ENCODE measurements around the gene PDE10A. TPM values are rescaled to one million over a fixed set of nuclear protein-coding genes. Genes with fewer than 3 reads are reported as not detected.

PDE10A gene
- total RNA-seq, 1 experiment from 2014 or later = 2.1 TPM

GRCh38 chr6:165443462-165443861 lies 219.6 kb downstream of the PDE10A start:
- Histone ChIP-seq H3K9ac (ENCODE audit: low read length) (no peak overlapping the region), H3K27me3 (ENCODE audit: low read length) (no peaks in the 10 kb centered on the region), H3K79me2 (ENCODE audit: low read length) (no peaks in the 10 kb centered on the region), H3F3A (ENCODE audit: low read length, unreplicated experiment) (no peaks in the 10 kb centered on the region), H3K4me3 (ENCODE audit: low read length) (no peak overlapping the region), H3K27ac (ENCODE audit: low read length) (no peak overlapping the region), H4K20me1 (ENCODE audit: low read length) (no peaks in the 10 kb centered on the region), H3K36me3 (ENCODE audit: low read depth, low read length) (no peaks in the 10 kb centered on the region), H2AFZ (ENCODE audit: low read length) (no peak overlapping the region), H3K9me2 (replicated peaks; ENCODE audit: low read length) (no peaks in the 10 kb centered on the region), H3K4me2 (ENCODE audit: low read length) (no peak overlapping the region), H3K4me1 (ENCODE audit: insufficient read depth, low read length) (peaks cover 5% of the 10 kb centered on the region), H3K9me3 (ENCODE audit: low read length) (no peaks in the 10 kb centered on the region)
- no peak for ATAC-seq
- ChIA-PET CTCF (no interaction called here), POLR2A (ENCODE audit: unreplicated experiment) (no interaction called here)
- no TSS peak for BruUV-seq (replicated peaks)
- no peak for DNase-seq
- TF ChIP-seq CTCF (conservative IDR thresholded peaks at IDR 0.05; ENCODE audit: low read depth, low read length) (no peak), EZH2phosphoT487 (IDR thresholded peaks at IDR 0.05; ENCODE audit: borderline replicate concordance, low read length) (no peak), EZH2 (IDR thresholded peaks at IDR 0.05; ENCODE audit: low read length, unreplicated experiment) (no peak)
- intact Hi-C loops (cut with micrococcal nuclease) = loop anchor here (10.0 kb wide), 1 partner anchor 221 kb away; the partner anchor contains the start of gene PDE10A

- no peaks in the 10 kb centered on the region for H3K36me3 ChIP-seq (ENCODE audit: low read depth, low read length)
- H3K27me3 ChIP-seq (ENCODE audit: low read length) = no peaks in the 10 kb centered on the region
- H4K20me1 ChIP-seq (ENCODE audit: low read length) = no peaks in the 10 kb centered on the region
- intact Hi-C loops (cut with micrococcal nuclease) = loop anchor here (2.0 to 10.0 kb wide), 2 partner anchors 134 to 224 kb away; partner anchors contain the start of gene PDE10A
- H3K9me2 ChIP-seq (replicated peaks; ENCODE audit: low read length) = no peaks in the 10 kb centered on the region
- no peaks in the 10 kb centered on the region for H3F3A ChIP-seq (ENCODE audit: low read length, unreplicated experiment)
- CTCF ChIA-PET = no interaction called here
- H3K4me3 ChIP-seq (ENCODE audit: low read length) = no peak overlapping the region
- no peaks in the 10 kb centered on the region for H3K79me2 ChIP-seq (ENCODE audit: low read length)
- H3K4me2 ChIP-seq (ENCODE audit: low read length) = no peak overlapping the region
- DNase-seq (no peak), ATAC-seq (no peak)
- no TSS peak for BruUV-seq (replicated peaks)
- H3K9ac ChIP-seq (ENCODE audit: low read length) = peak overlapping the region; percentile 4; the same call in 1 of the 2 replicates
- H2AFZ ChIP-seq (ENCODE audit: low read length) = no peak overlapping the region
- POLR2A ChIA-PET (ENCODE audit: unreplicated experiment) = interaction anchor here (0.7 kb wide), 1 partner anchor 940 kb away, joined by 4 read pairs; no protein-coding TSS in a partner anchor
- no peak for TF ChIP-seq EZH2phosphoT487 (IDR thresholded peaks at IDR 0.05; ENCODE audit: borderline replicate concordance, low read length)
- no peak for TF ChIP-seq EZH2 (IDR thresholded peaks at IDR 0.05; ENCODE audit: low read length, unreplicated experiment)
- TF ChIP-seq CTCF (conservative IDR thresholded peaks at IDR 0.05; ENCODE audit: low read depth, low read length) = no peak
- H3K9me3 ChIP-seq (ENCODE audit: low read length) = no peaks in the 10 kb centered on the region
- H3K27ac ChIP-seq (ENCODE audit: low read length) = no peak overlapping the region
- peaks cover 5% of the 10 kb centered on the region for H3K4me1 ChIP-seq (ENCODE audit: insufficient read depth, low read length)
Measured at GRCh38 chr6:165441181-165441580, 221.9 kb downstream of the PDE10A start.

GRCh38 chr6:165439928-165440554 lies 223.0 kb downstream of the PDE10A start:
- ChIA-PET CTCF (interaction anchor here (0.6 to 0.9 kb wide), 4 partner anchors 164 to 410 kb away, joined by 4 to 6 read pairs (median 6); no protein-coding TSS in a partner anchor), POLR2A (ENCODE audit: unreplicated experiment) (no interaction called here)
- Histone ChIP-seq H3K9ac (ENCODE audit: low read length) (peak overlapping the region; percentile 57), H3K27me3 (ENCODE audit: low read length) (no peaks in the 10 kb centered on the region), H3F3A (ENCODE audit: low read length, unreplicated experiment) (no peaks in the 10 kb centered on the region), H2AFZ (ENCODE audit: low read length) (0 out of 2 replicates have a peak overlapping the region, but pooled peaks have one; percentile 21), H3K9me2 (replicated peaks; ENCODE audit: low read length) (no peaks in the 10 kb centered on the region), H3K79me2 (ENCODE audit: low read length) (no peaks in the 10 kb centered on the region), H3K4me3 (ENCODE audit: low read length) (no peak overlapping the region), H3K4me2 (ENCODE audit: low read length) (no peak overlapping the region), H3K27ac (ENCODE audit: low read length) (peak overlapping the region; percentile 49), H3K9me3 (ENCODE audit: low read length) (no peaks in the 10 kb centered on the region), H4K20me1 (ENCODE audit: low read length) (no peaks in the 10 kb centered on the region), H3K36me3 (ENCODE audit: low read depth, low read length) (no peaks in the 10 kb centered on the region), H3K4me1 (ENCODE audit: insufficient read depth, low read length) (peaks cover 5% of the 10 kb centered on the region)
- BruUV-seq (replicated peaks) = no TSS peak
- intact Hi-C loops (cut with micrococcal nuclease) = loop anchor here (1.0 to 10.0 kb wide), 4 partner anchors 48 to 410 kb away; partner anchors contain the start of gene PDE10A
- TF ChIP-seq EZH2 (IDR thresholded peaks at IDR 0.05; ENCODE audit: low read length, unreplicated experiment) (no peak), CTCF (conservative IDR thresholded peaks at IDR 0.05; ENCODE audit: low read depth, low read length) (peak; percentile 70), EZH2phosphoT487 (IDR thresholded peaks at IDR 0.05; ENCODE audit: borderline replicate concordance, low read length) (no peak)
- ATAC-seq = peak; percentile 73
- peak; percentile 76 for DNase-seq

Measured in PC-3 (cell line).